ENCODE results near the gene SYNDIG1L.

SYNDIG1L gene

GRCh38 chr14:74437496-74438053 is 11.6 kb upstream of the SYNDIG1L start:
- Histone ChIP-seq H3K4me3 (no peak overlapping the region), H3K27ac (no peak overlapping the region)

GRCh38 chr14:74434294-74434693 is 8.3 kb upstream of the SYNDIG1L start:
- H3K4me3 ChIP-seq = no peak overlapping the region
- H3K27ac ChIP-seq = no peak overlapping the region

GRCh38 chr14:74429991-74430390 is 4.0 kb upstream of the SYNDIG1L start:
- Histone ChIP-seq H3K27ac (no peak overlapping the region), H3K4me3 (no peak overlapping the region)

- no peak overlapping the region for H3K4me3 ChIP-seq
- H3K27ac ChIP-seq = no peak overlapping the region
Observed at GRCh38 chr14:74429221-74429691, 3.2 kb upstream of the SYNDIG1L start.

- H3K27ac ChIP-seq = no peak overlapping the region
- no peak overlapping the region for H3K4me3 ChIP-seq
Observed at GRCh38 chr14:74427651-74428050, 1.6 kb upstream of the SYNDIG1L start.

GRCh38 chr14:74425525-74426201 is 347 bp downstream of the SYNDIG1L start:
- no peak overlapping the region for H3K4me3 ChIP-seq
- H3K27ac ChIP-seq = no peak overlapping the region

GRCh38 chr14:74424606-74425005 is 1.4 kb downstream of the SYNDIG1L start:
- no peak overlapping the region for H3K4me3 ChIP-seq
- H3K27ac ChIP-seq = no peak overlapping the region

- Histone ChIP-seq H3K4me3 (no peak overlapping the region), H3K27ac (no peak overlapping the region)
Observed at GRCh38 chr14:74423246-74423645, 2.8 kb downstream of the SYNDIG1L start.

GRCh38 chr14:74421981-74422380 is 4.0 kb downstream of the SYNDIG1L start:
- no peak overlapping the region for H3K27ac ChIP-seq
- no peak overlapping the region for H3K4me3 ChIP-seq

- no peak overlapping the region for H3K4me3 ChIP-seq
- H3K27ac ChIP-seq = no peak overlapping the region
Observed at GRCh38 chr14:74419086-74419485, 6.9 kb downstream of the SYNDIG1L start.

- Histone ChIP-seq H3K4me3 (no peak overlapping the region), H3K27ac (no peak overlapping the region)
Observed at GRCh38 chr14:74418031-74418430, 8.0 kb downstream of the SYNDIG1L start.

- Histone ChIP-seq H3K4me3 (no peak overlapping the region), H3K27ac (no peak overlapping the region)
Observed at GRCh38 chr14:74417611-74418010, 8.4 kb downstream of the SYNDIG1L start.

GRCh38 chr14:74417201-74417600 is 8.8 kb downstream of the SYNDIG1L start:
- no peak overlapping the region for H3K4me3 ChIP-seq
- no peak overlapping the region for H3K27ac ChIP-seq

- no peak overlapping the region for H3K4me3 ChIP-seq
- H3K27ac ChIP-seq = no peak overlapping the region
Observed at GRCh38 chr14:74415115-74415437, 10.9 kb downstream of the SYNDIG1L start.

GRCh38 chr14:74414403-74415114 is 11.5 kb downstream of the SYNDIG1L start:
- no peak overlapping the region for H3K27ac ChIP-seq

GRCh38 chr14:74413627-74414026 is 12.4 kb downstream of the SYNDIG1L start:
- Histone ChIP-seq H3K4me3 (no peak overlapping the region), H3K27ac (no peak overlapping the region)

More at GRCh38 chr14:74414403-74415114, 11.5 kb downstream of the SYNDIG1L start:
- H3K4me3 ChIP-seq = no peak overlapping the region

GRCh38 chr14:74412753-74413152 is 13.3 kb downstream of the SYNDIG1L start:
- H3K4me3 ChIP-seq = no peak overlapping the region
- no peak overlapping the region for H3K27ac ChIP-seq

- H3K4me3 ChIP-seq = no peak overlapping the region
Observed at GRCh38 chr14:74411671-74412070, 14.3 kb downstream of the SYNDIG1L start.

GRCh38 chr14:74409441-74409840 is 16.6 kb downstream of the SYNDIG1L start:
- Histone ChIP-seq H3K27ac (no peak overlapping the region), H3K4me3 (no peak overlapping the region)

More at GRCh38 chr14:74411671-74412070, 14.3 kb downstream of the SYNDIG1L start:
- H3K27ac ChIP-seq = no peak overlapping the region

- Histone ChIP-seq H3K4me3 (no peak overlapping the region), H3K27ac (no peak overlapping the region)
Observed at GRCh38 chr14:74408870-74409269, 17.1 kb downstream of the SYNDIG1L start.

- Histone ChIP-seq H3K27ac (no peak overlapping the region), H3K4me3 (no peak overlapping the region)
Observed at GRCh38 chr14:74407801-74408154, 18.2 kb downstream of the SYNDIG1L start.
